DMS79 treated with DMSO at 0.1 percent for 48 hours (cell line): ENCODE results near the gene CAMKMT.

Source experiments
- DNase-seq: peaks from one replicate; lab custom pipeline; 2025; lab: John Stamatoyannopoulos, UW

The CAMKMT gene

DNA sequence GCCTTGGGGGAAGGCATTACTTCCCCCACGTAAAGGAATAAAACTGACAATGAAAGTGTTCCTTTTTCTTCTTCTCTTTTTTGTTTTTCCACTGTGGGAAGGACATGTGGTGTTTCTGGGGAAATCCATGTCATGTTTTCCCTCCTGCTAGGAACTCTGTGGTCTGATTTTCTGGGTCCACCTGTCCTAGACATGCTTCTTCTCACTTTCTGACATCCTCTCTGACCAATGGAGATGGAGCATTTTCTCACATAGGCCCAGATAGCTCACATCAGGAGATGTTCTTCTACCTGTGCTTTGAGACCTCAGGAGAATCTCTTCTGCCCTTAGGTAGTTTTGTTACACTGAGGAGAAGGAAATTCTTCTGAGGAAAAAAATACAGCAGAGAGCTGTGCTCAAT is 327.8 kb downstream of the CAMKMT start:
- DNase-seq: no peak

DNA sequence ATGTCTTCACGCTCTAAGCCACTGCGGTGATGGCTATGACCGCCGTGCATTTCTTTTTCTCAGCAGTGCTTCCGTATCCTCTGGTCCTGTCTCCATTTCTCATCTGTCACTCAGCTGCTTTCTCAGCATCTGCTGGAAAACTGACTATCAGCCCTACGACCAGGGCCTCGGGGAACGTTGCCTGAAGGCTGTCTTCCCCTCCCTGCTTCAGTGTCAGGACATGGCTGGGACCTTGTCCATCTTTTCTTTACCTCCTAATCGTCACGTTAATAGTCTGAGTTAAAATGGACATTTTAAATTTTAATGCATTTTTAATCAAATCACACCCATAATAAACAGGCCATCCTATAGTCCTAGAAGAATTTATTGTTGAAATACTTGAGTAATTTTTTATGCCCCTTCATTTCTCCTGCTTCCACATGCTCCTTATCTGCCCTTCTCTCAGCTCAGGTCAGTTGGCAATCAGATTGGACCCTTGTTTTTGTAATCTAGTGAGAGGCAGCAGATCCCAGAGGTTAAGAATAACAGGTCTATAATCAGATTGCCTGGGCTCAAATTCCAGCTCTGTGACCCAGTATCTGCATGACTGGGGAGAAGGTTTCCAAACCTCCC is 329.5 kb downstream of the CAMKMT start:
- DNase-seq: no peak

DNA sequence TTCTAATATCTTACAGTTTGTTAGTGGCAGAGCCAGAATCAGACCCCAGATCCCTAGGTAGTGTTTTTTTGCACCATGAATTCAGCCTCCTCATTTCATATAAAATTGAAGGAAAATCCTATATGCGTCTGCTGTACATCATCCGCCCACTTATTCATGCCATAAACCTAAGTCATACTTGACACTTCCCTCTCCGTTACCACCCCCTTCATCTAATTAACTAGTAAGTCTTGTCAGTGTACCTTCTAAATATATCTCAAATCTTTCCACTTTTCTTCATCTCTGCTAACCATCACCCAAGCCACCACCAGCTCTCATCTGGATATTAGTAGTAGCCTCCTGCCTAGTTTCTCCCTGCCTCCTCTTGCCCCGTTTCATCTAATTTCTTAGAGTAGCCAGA is 331.1 kb downstream of the CAMKMT start:
- DNase-seq: no peak

DNA sequence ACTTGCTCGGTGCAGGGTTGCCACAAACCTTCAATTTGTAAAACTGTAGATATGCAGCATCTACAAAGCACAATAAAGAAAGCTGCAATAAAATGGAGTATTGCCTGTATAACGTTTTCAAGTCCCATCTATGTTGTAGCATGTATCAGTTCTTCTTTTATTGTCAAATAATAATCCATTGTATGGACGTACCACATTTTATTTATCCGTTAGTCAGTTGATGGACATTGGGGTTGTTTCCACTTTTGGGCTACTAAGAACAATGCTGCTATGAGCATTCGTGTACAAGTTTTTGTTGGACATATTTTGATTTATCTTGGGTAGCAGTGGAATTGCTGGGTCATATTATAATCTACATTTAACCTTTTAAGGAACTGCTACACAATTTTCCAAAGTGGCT is 339.1 kb downstream of the CAMKMT start:
- DNase-seq: no peak

DNA sequence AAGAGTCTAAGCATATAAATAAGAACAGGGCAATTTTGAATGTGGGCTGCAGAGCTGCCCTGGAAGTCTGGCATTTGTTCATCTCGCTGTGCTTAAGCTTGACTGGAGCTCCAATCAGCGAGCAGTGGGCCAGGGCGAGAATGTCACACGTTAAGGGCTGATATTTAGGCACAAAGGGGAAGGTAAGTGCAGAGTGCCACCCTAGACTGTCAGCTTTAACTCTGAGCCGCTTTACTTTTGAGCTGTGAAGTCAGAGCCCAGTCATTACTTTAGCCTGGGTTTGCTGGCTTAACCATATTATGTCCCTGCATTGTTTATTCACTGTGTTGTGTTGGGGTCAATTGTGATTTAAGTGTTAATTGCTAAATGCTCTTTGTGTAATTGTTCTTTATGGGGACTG is 343.6 kb downstream of the CAMKMT start:
- no peak for DNase-seq

DNA sequence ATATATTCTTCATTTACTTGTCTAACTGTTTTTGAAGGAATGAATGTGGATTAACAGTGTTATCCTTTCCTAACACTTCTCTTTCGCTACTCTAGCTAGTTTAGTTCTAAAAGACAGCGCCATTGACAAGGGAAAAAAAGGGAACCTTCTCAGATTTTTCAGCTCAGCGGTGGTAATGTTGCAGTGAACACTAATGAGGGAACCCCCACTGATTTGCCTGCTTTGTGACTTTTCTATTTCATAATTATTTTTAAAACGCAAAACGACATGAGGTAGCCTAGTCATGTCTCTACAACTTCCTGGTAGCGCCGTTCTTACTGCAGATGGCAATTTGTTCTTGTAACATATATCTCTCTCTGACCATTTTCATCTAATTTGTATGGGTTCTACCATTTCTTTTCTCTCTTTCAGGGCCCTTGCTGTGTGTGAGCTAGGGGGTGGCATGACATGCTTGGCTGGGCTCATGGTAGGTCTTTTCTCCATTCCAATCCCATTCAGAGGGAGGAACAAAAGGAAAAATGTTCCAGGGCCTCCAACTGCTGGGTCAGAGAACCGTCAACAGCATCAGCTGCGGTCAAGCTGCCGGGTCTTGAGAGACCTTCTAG is 344.2 kb downstream of the CAMKMT start:
- no peak for DNase-seq

DNA sequence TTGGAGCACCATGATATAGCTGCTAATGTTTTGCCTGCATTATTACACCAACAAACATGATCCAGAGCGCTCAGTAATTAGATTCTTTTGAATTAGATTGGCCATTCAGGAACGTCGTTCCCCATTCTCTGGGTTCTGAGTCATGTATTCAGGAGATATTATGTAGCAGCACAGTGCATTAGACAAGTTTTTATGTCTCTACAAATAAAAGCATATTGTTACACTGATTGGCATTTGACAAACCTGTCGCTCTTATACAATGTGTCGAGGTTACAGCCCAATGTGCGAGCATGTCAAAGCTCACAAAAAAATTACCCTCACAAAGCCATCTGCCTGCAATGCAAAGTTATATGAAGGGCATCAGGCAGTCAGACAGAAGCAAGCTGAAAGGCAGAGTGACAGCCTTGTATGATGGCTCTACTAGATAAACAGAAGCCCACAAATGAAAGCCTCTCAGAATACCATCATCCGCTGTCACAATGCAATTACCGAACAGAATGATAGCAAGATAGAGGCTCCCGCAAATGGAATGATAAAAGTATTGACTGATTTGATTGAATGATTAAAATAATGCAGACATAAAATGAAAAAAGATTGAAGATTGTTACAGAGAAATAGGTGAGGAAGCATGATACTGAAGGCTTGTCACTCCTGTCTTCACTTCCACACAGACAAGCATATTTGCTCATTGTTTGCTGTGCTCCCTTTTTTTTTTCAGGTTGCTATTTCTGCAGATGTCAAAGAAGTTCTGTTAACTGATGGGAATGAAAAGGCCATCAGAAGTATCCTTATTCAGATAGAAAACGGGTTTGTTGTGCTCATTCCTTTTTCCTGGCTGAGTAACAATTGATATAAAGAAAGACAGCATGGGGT is 345.2 kb downstream of the CAMKMT start:
- no peak for DNase-seq

DNA sequence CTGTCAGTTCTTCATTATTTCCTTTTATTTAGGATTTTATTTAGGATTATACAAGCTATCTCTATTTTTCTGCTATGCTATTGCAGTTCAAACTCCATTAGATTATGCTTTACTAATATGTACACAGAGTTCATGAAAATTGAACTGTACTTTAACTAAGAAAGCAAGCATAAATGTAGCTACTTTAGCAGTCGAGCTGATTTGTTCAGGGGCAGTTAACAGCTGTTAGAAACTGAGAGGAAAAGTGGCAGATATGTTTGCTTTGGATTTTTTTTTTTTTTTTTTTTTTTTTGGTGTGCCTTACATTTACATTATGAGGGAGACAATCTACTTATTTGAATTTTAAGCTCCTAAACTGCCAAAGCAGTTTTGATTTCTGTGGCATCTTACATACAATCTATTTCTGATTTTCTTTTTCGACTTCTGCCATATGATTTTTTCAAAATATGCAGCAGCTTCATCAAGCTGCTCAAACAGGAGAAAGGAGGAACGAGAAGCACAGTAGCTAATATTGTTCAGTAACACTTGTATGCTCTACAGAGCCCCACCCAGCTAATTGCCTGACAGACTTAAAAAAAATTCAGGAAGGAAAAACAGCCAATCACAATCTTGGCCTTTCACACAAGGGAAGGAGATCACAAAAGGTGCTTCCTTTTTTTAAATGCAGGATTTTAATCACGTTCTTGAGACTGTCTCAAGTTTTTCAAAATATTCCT is 346.4 kb downstream of the CAMKMT start:
- DNase-seq: peak; percentile 54

DNA sequence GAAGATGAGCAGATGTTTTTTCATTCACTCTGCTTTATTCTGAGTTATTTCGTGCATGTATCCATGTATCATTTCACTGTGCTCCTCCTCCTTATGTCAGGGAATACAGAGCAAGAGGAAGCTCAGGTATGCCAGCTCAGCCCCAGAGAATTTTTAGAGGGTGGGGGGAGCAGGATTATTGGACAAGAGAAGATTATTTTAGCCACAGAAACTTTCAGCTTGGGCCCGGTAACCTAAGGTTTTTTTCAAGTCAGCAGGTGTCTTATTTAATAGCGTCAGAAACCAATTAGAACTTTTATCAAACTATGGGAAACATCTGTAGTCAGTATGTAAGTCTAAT is 346.9 kb downstream of the CAMKMT start:
- DNase-seq: no peak

DNA sequence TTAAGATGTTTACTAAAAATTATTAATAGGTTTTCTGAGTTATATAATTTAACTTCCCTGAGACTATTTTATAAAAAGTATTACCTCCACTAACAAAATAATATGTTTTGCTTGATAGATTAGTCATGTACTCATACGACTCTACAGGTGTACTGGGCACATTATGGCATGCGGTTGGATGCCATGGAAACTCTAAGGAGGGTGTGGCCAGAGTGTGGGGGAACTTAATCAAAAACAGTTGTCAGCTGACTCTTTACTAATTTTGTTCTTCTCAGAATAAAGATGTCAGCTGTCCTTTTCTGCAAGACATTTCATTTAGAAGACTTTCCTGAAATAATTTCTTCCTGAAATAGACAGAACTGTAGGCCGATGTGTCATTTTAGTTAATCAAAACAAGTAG is 351.4 kb downstream of the CAMKMT start:
- no peak for DNase-seq

DNA sequence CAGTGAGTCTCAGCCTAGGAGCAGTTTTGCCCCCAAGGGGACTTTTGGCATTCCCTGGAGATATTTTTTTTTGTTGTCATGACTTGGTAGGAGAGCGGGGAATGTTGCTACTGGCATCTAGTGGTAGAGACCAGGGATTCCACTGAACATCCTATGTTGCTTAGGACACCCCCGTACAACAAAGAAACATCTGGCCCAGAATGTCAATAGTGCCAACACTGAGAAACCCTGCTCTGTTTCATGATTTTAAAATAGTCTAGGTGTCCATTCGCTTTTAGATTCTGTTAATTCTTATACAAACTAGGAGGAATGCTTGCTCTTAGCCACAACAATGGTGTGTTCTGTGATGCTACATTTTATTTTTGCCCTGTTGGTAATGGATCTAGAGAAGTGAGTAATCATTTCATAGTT is 353.9 kb downstream of the CAMKMT start:
- DNase-seq: no peak

DNA sequence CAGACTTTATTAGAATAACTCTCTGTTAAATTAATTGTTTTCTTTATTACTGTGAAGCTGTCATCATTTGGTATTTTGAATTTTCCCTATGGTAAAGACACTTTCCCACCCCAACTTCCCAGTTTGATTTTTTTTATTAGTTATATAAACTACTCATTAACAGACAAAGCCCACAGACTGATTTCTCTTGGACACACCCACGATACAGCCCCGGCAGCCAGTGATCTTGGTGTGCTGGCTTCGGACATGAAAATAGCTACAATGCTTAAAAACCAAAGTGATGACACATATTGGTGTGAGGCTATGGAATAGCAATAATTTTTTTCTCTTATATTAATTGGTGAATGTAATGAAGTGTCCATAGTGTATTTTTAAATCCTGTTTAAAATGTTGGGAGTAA is 354.4 kb downstream of the CAMKMT start:
- DNase-seq: no peak

DNA sequence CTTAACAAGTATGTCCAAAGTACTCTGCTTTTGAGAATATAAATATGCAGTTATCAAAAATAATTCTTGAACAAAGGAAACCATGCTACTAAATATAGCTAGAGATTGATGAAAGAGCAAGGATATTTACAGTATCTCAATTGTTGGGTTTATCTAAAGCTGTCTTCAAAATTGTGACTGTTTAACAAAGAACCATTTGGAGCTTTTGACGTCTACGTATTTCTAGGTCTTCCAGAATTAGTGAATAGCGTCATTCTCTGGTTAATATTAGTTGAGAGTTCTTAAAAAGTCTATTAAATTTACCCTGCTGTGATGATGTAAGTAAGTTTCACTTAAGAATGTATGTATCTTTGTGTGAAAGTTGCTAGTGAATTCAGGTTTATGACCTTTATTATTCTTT is 356.7 kb downstream of the CAMKMT start:
- DNase-seq: no peak

DNA sequence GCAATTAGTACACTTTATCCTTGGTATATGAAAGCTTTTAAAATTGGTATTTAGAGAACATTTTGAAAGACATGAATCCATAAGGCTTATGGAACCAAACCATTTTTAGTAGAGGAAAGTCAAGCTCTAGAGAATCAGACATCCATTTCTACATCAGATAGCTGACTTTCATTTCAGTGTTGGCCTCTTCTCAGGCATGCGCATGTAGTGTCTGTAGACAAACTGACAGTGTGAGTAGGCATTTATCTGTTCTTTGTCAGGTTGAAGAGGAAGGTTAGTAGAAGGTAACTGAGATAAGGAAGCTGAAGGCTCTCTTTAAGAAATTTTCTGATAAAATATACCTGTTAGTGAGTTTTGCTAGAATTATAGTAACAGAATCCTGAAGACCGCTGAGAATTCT is 357.8 kb downstream of the CAMKMT start:
- no peak for DNase-seq

DNA sequence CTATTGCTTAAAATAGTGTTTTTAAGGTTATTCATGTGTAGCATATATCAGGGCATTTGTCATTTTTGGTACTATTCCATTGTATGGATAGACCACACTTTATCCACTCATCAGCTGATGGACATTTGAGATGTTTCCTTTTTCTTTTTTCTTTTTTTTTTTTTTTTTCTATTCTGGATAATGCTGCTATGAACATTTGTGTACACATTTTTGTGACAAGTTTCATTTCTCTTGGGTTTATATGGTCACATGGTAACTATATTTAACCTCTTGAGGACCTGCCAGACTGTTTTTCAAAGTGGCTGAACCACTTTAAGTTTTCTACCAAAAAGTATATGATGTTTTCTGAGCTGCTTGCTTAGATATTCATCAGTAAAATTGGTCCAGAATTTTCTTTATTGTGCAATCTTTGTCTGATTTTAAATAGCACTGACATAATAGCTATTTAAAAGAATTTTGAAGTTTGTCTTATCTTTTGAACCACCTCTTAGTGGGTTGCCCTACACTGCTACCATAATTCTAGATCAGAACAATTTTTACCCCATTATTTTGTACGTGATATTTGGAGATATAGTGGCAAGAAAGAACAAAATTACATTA is 360.4 kb downstream of the CAMKMT start:
- no peak for DNase-seq

DNA sequence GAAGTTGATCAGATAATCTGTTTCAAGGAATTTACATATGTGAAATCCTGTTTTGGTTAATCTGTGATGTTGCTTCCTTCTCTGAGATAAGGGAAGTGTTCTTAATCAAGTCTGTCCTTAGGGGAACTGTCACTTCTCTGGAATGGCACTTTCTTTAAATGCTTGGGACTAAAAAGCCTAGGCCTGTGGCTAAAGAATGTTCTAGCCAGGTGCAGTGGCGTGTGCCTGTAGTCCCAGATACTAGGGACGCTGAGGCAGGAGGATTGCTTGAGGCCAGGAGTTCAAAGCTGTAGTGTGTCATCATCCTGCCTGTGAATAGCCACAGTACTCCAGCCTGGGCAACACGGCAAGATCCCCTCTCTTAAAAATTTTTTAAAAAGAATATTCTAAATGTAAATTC is 362.2 kb downstream of the CAMKMT start:
- DNase-seq: no peak

DNA sequence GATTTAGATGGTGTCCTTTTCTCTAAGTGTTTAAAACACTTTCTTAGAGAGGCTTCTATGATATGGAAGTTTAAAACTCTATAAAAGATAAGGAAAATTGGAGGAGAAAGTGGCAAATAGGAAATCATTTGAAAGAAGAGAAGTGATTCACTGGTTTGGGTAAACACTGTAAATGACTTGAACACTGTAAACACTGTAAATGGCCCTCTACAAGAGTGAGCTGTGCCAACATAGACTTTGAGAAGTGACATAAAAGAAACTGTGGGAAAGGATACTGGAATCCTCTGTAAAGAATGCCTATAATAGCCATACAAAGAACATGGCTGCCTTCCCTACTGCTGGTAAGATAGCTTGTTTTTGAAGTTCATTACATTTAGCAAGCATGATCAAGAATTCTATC is 368.8 kb downstream of the CAMKMT start:
- DNase-seq: peak; percentile 43

DNA sequence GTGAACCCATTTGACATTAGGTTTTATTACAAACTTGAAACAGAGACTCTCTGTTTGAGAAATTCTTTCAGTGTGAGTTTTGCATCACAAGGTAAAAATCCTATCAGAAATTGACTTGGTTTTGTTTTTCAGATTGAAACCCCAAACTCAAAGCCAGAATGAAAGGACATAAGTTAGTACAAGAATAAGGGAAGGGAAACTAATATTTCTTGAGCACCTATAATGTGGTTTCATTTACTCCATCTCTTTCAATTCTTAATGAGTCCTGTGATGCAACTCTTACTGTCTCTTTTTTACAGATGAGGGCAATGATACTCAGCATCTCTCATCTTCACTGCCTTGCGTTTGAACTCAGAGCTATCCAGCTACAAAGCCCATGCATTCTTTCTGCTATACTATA is 369.8 kb downstream of the CAMKMT start:
- no peak for DNase-seq

DNA sequence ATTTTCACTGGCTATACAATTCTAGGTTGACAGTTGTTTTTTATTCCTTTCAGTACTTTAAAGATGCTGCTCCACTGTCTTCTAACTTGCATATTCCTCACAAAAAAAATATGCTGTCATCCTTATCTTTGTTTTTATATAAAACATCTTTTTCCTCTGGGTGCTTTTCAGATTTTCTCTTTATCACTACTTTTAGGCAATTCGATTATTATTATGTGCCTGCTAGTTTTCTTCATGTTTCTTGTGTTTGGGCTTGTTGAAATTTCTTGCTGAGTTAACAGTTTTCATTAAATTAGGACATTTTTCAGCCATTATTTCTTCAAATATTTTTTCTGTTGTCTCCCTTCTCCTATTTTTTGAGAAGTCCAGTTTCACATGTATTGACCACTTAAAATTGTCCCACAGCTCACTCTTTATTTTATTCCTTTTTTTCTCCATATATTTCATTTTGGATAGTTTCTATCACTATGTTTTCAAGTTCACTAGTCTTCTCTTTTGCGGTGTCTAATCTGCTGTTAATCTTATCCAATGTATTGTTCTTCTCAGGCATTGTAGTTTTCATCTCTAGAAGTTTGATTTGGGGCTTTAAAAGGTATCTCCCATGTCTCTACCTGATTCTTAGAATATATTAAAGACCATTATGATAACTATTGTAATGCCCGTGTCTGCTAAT is 374.7 kb downstream of the CAMKMT start:
- no peak for DNase-seq

DNA sequence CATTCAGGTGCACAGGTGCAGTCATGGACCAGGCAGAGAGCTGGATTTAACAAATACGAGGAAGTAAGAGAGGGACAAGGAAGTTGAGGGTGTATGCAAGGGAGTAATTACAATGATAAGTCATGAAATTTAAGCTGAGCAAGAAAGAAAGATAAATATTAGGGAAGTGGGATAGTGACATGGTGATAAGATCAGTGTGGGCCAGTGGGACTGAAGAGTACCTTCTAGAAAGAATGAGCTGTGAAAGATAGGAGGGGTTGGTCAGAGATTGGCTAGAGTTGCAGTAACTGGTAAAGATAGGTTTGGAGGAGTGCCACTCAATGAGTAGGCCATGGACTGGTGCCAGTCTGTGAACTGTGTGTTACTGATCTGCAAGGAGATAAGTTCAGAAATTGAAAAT is 378.9 kb downstream of the CAMKMT start:
- DNase-seq: peak; percentile 75

DNA sequence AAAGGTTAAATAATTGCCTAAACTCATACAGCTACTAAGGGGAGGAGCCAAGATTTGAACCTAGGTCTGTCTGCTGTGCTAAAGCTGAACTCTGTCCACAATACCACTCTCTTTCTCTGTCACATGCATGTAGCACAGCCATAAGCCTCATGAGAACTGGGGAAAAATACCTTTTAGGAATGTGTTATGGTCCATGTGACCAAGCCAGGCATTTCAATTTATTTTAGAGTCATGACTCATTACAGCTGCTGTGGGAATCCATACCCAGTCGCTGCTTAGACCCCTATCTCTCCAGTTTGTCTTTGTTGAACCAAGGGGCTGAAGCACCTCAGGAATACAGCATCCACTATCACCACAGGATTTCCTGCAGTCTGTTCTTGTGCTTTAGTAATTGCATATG is 379.8 kb downstream of the CAMKMT start:
- DNase-seq: no peak

DNA sequence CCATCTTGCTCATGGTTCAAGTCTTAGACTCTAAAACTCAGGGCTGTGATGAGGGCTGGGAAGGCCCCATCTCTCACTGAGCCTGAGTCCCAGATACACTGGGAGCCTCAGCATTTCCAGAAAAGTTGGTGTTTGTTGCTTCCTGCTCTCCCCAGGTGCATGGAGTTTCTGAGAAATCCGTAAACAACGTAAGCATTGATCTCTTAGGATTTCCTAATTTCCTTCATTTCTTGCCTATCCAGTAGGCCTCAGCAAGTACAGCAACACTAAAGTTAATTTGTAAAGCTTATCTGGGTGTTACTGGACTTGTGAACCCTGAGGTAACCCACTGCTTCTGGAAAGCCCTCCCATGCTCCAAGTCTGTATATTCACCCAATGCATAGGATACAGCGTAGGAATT is 380.3 kb downstream of the CAMKMT start:
- DNase-seq: no peak
